ENCODE measurements around the gene MEOX1. TPM values are rescaled to one million over a fixed set of nuclear protein-coding genes. Genes with fewer than 3 reads are reported as not detected.

Gene MEOX1
- total RNA-seq, 1 experiment from 2014 or later, result not detected

DNA sequence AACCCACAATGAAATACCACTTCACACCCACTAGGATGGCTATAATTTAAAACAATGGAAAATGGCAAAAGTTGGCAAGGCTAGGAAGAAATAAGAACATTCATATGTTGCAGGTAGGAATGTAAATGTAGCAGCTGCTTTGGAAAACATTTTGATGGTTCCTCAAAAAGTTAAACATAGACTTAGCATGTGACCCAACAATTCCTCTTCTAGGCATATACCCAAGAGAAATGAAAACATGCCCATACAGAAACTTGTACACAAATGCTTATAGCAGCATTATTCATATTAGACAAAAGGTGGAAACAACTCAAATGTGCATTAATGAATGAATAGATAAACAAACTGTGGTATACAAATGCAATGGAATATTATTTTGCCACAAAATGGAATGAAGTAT is 36.1 kb downstream of the MEOX1 start (continued):
- TF ChIP-seq, protein P1, sequence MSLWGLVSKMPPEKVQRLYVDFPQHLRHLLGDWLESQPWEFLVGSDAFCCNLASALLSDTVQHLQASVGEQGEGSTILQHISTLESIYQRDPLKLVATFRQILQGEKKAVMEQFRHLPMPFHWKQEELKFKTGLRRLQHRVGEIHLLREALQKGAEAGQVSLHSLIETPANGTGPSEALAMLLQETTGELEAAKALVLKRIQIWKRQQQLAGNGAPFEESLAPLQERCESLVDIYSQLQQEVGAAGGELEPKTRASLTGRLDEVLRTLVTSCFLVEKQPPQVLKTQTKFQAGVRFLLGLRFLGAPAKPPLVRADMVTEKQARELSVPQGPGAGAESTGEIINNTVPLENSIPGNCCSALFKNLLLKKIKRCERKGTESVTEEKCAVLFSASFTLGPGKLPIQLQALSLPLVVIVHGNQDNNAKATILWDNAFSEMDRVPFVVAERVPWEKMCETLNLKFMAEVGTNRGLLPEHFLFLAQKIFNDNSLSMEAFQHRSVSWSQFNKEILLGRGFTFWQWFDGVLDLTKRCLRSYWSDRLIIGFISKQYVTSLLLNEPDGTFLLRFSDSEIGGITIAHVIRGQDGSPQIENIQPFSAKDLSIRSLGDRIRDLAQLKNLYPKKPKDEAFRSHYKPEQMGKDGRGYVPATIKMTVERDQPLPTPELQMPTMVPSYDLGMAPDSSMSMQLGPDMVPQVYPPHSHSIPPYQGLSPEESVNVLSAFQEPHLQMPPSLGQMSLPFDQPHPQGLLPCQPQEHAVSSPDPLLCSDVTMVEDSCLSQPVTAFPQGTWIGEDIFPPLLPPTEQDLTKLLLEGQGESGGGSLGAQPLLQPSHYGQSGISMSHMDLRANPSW (CRISPR knock-in tag; conservative IDR thresholded peaks at IDR 0.05; ENCODE audit: low read depth), result no peak
- no peak for TF ChIP-seq ETV6 (CRISPR knock-in tag; IDR thresholded peaks at IDR 0.05)

- DNase-seq (ENCODE audit: low spot score) (no peak), ATAC-seq (no peak)
- ChIA-PET CTCF (interaction anchor here (0.7 to 2.0 kb wide), 2 partner anchors 13 to 53 kb away, joined by 3 to 8 read pairs; no protein-coding TSS in a partner anchor), POLR2A (interaction anchor here (0.6 kb wide), 1 partner anchor 161 kb away, joined by 3 read pairs; no protein-coding TSS in a partner anchor)
- no peak overlapping the region for H3K27ac Mint-ChIP-seq
- H3K36me3 Mint-ChIP-seq, result no peaks in the 10 kb centered on the region
- H3K4me1 Mint-ChIP-seq, result peaks cover 4% of the 10 kb centered on the region; the same call in 1 of the 2 replicates
- H3K9me3 Mint-ChIP-seq, result no peaks in the 10 kb centered on the region
- H3K27me3 Mint-ChIP-seq (ENCODE audit: low read depth), result no peaks in the 10 kb centered on the region
- TF ChIP-seq ARID4B (CRISPR knock-in tag; IDR thresholded peaks at IDR 0.05; ENCODE audit: borderline replicate concordance), result no peak
- no peak for TF ChIP-seq EMX1 (CRISPR knock-in tag; IDR thresholded peaks at IDR 0.05)
- TF ChIP-seq ETV6 (CRISPR knock-in tag; IDR thresholded peaks at IDR 0.05), result no peak
- TF ChIP-seq ZNF423 (CRISPR knock-in tag; IDR thresholded peaks at IDR 0.05), result no peak
- TF ChIP-seq, protein P2, sequence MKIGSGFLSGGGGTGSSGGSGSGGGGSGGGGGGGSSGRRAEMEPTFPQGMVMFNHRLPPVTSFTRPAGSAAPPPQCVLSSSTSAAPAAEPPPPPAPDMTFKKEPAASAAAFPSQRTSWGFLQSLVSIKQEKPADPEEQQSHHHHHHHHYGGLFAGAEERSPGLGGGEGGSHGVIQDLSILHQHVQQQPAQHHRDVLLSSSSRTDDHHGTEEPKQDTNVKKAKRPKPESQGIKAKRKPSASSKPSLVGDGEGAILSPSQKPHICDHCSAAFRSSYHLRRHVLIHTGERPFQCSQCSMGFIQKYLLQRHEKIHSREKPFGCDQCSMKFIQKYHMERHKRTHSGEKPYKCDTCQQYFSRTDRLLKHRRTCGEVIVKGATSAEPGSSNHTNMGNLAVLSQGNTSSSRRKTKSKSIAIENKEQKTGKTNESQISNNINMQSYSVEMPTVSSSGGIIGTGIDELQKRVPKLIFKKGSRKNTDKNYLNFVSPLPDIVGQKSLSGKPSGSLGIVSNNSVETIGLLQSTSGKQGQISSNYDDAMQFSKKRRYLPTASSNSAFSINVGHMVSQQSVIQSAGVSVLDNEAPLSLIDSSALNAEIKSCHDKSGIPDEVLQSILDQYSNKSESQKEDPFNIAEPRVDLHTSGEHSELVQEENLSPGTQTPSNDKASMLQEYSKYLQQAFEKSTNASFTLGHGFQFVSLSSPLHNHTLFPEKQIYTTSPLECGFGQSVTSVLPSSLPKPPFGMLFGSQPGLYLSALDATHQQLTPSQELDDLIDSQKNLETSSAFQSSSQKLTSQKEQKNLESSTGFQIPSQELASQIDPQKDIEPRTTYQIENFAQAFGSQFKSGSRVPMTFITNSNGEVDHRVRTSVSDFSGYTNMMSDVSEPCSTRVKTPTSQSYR (CRISPR knock-in tag; IDR thresholded peaks at IDR 0.05), result no peak
- no peak for TF ChIP-seq TP53 (CRISPR knock-in tag; IDR thresholded peaks at IDR 0.05)
- no peak for TF ChIP-seq ZNF416 (CRISPR knock-in tag; IDR thresholded peaks at IDR 0.05)
- no peak for TF ChIP-seq ZBTB43 (CRISPR knock-in tag; IDR thresholded peaks at IDR 0.05)
- no peak overlapping the region for H3K4me3 Mint-ChIP-seq
Measured at GRCh38 chr17:43620581-43620980, 41.1 kb downstream of the MEOX1 start.

GRCh38 chr17:43620147-43620546 is 41.6 kb downstream of the MEOX1 start:
- Mint-ChIP-seq H3K36me3 (no peaks in the 10 kb centered on the region), H3K4me1 (peaks cover 4% of the 10 kb centered on the region; the same call in 1 of the 2 replicates), H3K4me3 (no peak overlapping the region), H3K27ac (no peak overlapping the region), H3K27me3 (ENCODE audit: low read depth) (no peaks in the 10 kb centered on the region), H3K9me3 (no peaks in the 10 kb centered on the region)
- POLR2A ChIA-PET, result no interaction called here
- ATAC-seq (no peak), DNase-seq (ENCODE audit: low spot score) (no peak)
- CTCF ChIA-PET, result interaction anchor here (0.7 to 2.0 kb wide), 3 partner anchors 13 to 54 kb away, joined by 3 to 8 read pairs (median 6); no protein-coding TSS in a partner anchor
- no peak for TF ChIP-seq TEAD1 (CRISPR knock-in tag; IDR thresholded peaks at IDR 0.05)
- TF ChIP-seq ZBTB21 (CRISPR knock-in tag; IDR thresholded peaks at IDR 0.05; ENCODE audit: borderline replicate concordance), result no peak
- TF ChIP-seq AR (CRISPR knock-in tag; IDR thresholded peaks at IDR 0.05), result no peak
- no peak for TF ChIP-seq IRF1 (CRISPR knock-in tag; IDR thresholded peaks at IDR 0.05)
- no peak for TF ChIP-seq GRHL2 (CRISPR knock-in tag; IDR thresholded peaks at IDR 0.05; ENCODE audit: insufficient replicate concordance, severe bottlenecking)
- TF ChIP-seq OVOL2 (CRISPR knock-in tag; IDR thresholded peaks at IDR 0.05; ENCODE audit: borderline replicate concordance), result no peak
- TF ChIP-seq ATF6 (CRISPR knock-in tag; IDR thresholded peaks at IDR 0.05), result no peak
